WTC11 (cell line): ENCODE data around the gene JAZF1.

Experiments
- TF ChIP-seq, protein P1 (sequence below): fragments of 200-600 bp; IDR thresholded peaks from 2 replicates; pipeline ENCODE4 v1.8.0; 2022; ENCODE audit warnings: antibody characterized with exemption
- TF ChIP-seq, protein P2 (sequence below): sonication (generic); formaldehyde crosslinking; IDR thresholded peaks from 2 replicates; pipeline ENCODE4 v1.8.1; 2023; ENCODE audit warnings: mild to moderate bottlenecking, missing genetic modification reagents, moderate library complexity

DNA sequence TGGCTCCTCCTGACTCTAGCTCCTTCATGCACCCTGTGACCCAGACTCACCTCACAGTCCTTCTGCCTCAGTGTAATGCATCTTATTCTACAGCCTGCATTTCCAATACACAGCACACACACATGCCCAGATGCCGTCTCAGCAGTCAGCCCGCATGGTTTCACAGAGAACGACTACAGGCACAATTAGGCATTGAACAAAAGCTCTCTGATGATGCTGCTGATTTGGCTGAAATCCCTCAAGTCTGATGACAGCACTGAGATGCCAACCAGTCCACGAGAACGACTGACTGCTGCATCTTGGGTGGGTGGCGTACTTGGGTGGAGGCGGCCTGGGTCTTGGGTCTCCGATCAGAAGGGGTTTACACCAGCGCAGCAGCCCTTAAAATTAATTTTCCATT is 240.3 kb downstream of the JAZF1 start:
- TF ChIP-seq, protein P1, sequence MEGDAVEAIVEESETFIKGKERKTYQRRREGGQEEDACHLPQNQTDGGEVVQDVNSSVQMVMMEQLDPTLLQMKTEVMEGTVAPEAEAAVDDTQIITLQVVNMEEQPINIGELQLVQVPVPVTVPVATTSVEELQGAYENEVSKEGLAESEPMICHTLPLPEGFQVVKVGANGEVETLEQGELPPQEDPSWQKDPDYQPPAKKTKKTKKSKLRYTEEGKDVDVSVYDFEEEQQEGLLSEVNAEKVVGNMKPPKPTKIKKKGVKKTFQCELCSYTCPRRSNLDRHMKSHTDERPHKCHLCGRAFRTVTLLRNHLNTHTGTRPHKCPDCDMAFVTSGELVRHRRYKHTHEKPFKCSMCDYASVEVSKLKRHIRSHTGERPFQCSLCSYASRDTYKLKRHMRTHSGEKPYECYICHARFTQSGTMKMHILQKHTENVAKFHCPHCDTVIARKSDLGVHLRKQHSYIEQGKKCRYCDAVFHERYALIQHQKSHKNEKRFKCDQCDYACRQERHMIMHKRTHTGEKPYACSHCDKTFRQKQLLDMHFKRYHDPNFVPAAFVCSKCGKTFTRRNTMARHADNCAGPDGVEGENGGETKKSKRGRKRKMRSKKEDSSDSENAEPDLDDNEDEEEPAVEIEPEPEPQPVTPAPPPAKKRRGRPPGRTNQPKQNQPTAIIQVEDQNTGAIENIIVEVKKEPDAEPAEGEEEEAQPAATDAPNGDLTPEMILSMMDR = no peak
- TF ChIP-seq, protein P2, sequence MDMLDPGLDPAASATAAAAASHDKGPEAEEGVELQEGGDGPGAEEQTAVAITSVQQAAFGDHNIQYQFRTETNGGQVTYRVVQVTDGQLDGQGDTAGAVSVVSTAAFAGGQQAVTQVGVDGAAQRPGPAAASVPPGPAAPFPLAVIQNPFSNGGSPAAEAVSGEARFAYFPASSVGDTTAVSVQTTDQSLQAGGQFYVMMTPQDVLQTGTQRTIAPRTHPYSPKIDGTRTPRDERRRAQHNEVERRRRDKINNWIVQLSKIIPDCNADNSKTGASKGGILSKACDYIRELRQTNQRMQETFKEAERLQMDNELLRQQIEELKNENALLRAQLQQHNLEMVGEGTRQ (CRISPR knock-in tag) = no peak
